Gastroesophageal sphincter (tissue), 4 donors: ENCODE data around the gene PARD3. TPM values are rescaled to one million over a fixed set of nuclear protein-coding genes. Genes with fewer than 3 reads are reported as not detected.

ENCODE experiments used
- ATAC-seq: fragments of 150-250 bp; one replicate; pipeline ENCODE4 v1.9.1; 2016; ENCODE audit warnings: mild to moderate bottlenecking, moderate library complexity
- H3K27ac ChIP-seq, 4 donors: fragments of 200-600 bp; sonication (generic) in 3 of 4; 1 replicate in 3 of 4; 2 replicates in 1 of 4; pipeline ENCODE4 v1.5.1; 2016 to 2019
- H3K27me3 ChIP-seq: fragments of 200-600 bp; sonication (generic); one replicate; pipeline ENCODE4 v1.5.1; 2019
- H3K36me3 ChIP-seq, 2 donors: fragments of 200-600 bp; sonication (generic); one replicate each; pipeline ENCODE4 v1.5.1; 2019; ENCODE audit warnings: control low read depth in 1 of 2
- H3K4me1 ChIP-seq, 3 donors: fragments of 200-600 bp; sonication (generic); 1 replicate in 2 of 3; 2 replicates in 1 of 3; pipeline ENCODE4 v1.5.1; 2016 to 2019; ENCODE audit warnings: control low read depth in 2 of 3
- H3K4me3 ChIP-seq, 2 donors: fragments of 200-600 bp; sonication (generic); one replicate each; pipeline ENCODE4 v1.5.1; 2019; ENCODE audit warnings: mild to moderate bottlenecking in 1 of 2, moderate library complexity in 1 of 2
- H3K9me3 ChIP-seq, 3 donors: fragments of 200-600 bp; sonication (generic); one replicate each; pipeline ENCODE4 v1.5.1; 2017 to 2019; ENCODE audit warnings: control low read depth in 2 of 3
- CTCF ChIP-seq, 4 experiments: fragments of 200-600 bp in 2 of 4; fragments of 450-650 bp in 2 of 4; sonication (generic) in 1 of 4; IDR thresholded peaks; one replicate each; pipeline ENCODE4 v1.5.1; 2017 to 2019; ENCODE audit warnings: antibody characterized with exemption in 4 of 4, mild to moderate bottlenecking in 2 of 4, moderate library complexity in 2 of 4
- EP300 ChIP-seq: sonication (generic); formaldehyde crosslinking; IDR thresholded peaks from one replicate; pipeline ENCODE4 v1.6.1; 2017; ENCODE audit warnings: antibody characterized with exemption, mild to moderate bottlenecking
- POLR2A ChIP-seq, 2 donors: fragments of 450-650 bp; IDR thresholded peaks; one replicate each; pipeline ENCODE4 v1.6.1; 2017; ENCODE audit warnings: antibody characterized with exemption in 2 of 2, mild to moderate bottlenecking in 2 of 2, moderate library complexity in 1 of 2
- POLR2AphosphoS5 ChIP-seq: sonication (generic); formaldehyde crosslinking; IDR thresholded peaks from one replicate; pipeline ENCODE4 v1.6.1; 2017; ENCODE audit warnings: antibody characterized with exemption
- WGBS, 2 donors: methylation state at CpG; one replicate each; pipeline ENCODE4 v1.1.5; 2018; ENCODE audit warnings: low coverage in 1 of 2; 5-methylcytosine and 5-hydroxymethylcytosine counted together
- total RNA-seq, 4 donors: library from RNA; depleted of rRNA; stranded (reverse); fragments of >200 nt; gene quantifications; one replicate each; pipeline ENCODE4 v1.1.0, GENCODE V29; 2016

PARD3 gene
- total RNA-seq, 4 donors from 2014 or later = 101 to 127 (median 115) TPM

- no peak for ATAC-seq
These were observed 12.4 kb downstream of the PARD3 start for GRCh38 chr10:34802692-34803091.

GRCh38 chr10:34801097-34801733 lies 13.9 kb downstream of the PARD3 start:
- H3K9me3 ChIP-seq = no peaks in the 10 kb centered on the region
- H3K4me3 ChIP-seq = no peak overlapping the region
- peaks cover 2 to 51% (median 10%) of the 10 kb centered on the region in 3 donors for H3K4me1 ChIP-seq
- peak overlapping the region in 3 of 4 donors; percentile 9 to 67 (median 48) for H3K27ac ChIP-seq
- no peaks in the 10 kb centered on the region for H3K27me3 ChIP-seq
- 22 to 31% methylated on average over 7 of the region's 7 CpGs for WGBS, 2 donors
- TF ChIP-seq POLR2A (IDR thresholded peaks at IDR 0.05) (no peak), CTCF (IDR thresholded peaks at IDR 0.05) (no peak), POLR2AphosphoS5 (no peak), EP300 (no peak)
- H3K36me3 ChIP-seq = no peaks in the 10 kb centered on the region
- no peak for ATAC-seq

More at GRCh38 chr10:34802692-34803091, 12.4 kb downstream of the PARD3 start:
- no peaks in the 10 kb centered on the region for H3K27me3 ChIP-seq
- WGBS, 2 donors = 86% methylated on average over 5 of the region's 5 CpGs; no CpG with 5 or more reads in 1 of the 2 donors
- no peaks in the 10 kb centered on the region for H3K36me3 ChIP-seq
- no peak overlapping the region for H3K4me3 ChIP-seq
- H3K4me1 ChIP-seq = peaks cover 2 to 50% (median 10%) of the 10 kb centered on the region in 3 donors
- TF ChIP-seq EP300 = no peak
- no peak for TF ChIP-seq POLR2A (IDR thresholded peaks at IDR 0.05)
- no peak for TF ChIP-seq CTCF (IDR thresholded peaks at IDR 0.05)
- no peak for TF ChIP-seq POLR2AphosphoS5
- H3K9me3 ChIP-seq = no peaks in the 10 kb centered on the region
- H3K27ac ChIP-seq = no peak overlapping the region

- Histone ChIP-seq H3K9me3 (no peaks in the 10 kb centered on the region), H3K4me1 (peaks cover 2 to 53% (median 10%) of the 10 kb centered on the region in 3 donors), H3K4me3 (no peak overlapping the region), H3K36me3 (no peaks in the 10 kb centered on the region), H3K27me3 (no peaks in the 10 kb centered on the region), H3K27ac (peak overlapping the region in 3 of 4 donors; percentile 9 to 67 (median 48))
- TF ChIP-seq CTCF (IDR thresholded peaks at IDR 0.05) (no peak), EP300 (no peak), POLR2A (IDR thresholded peaks at IDR 0.05) (no peak), POLR2AphosphoS5 (no peak)
- ATAC-seq = no peak
- WGBS, 2 donors = 17 to 28% methylated on average over 5 of the region's 5 CpGs
These were observed 14.5 kb downstream of the PARD3 start for GRCh38 chr10:34800624-34801023.

- TF ChIP-seq POLR2A (IDR thresholded peaks at IDR 0.05) (no peak), POLR2AphosphoS5 (no peak), EP300 (no peak), CTCF (IDR thresholded peaks at IDR 0.05) (no peak)
- Histone ChIP-seq H3K9me3 (no peaks in the 10 kb centered on the region), H3K27ac (no peak overlapping the region), H3K27me3 (no peaks in the 10 kb centered on the region), H3K4me1 (peaks cover 2 to 65% (median 10%) of the 10 kb centered on the region in 3 donors), H3K36me3 (no peaks in the 10 kb centered on the region), H3K4me3 (no peak overlapping the region)
- no peak for ATAC-seq
- 90 to 94% methylated on average over 2 of the region's 4 CpGs for WGBS, 2 donors
These were observed 16.4 kb downstream of the PARD3 start for GRCh38 chr10:34798654-34799053.

GRCh38 chr10:34797155-34797554 lies 17.9 kb downstream of the PARD3 start:
- Histone ChIP-seq H3K4me1 (peaks cover 2 to 75% (median 15%) of the 10 kb centered on the region in 3 donors), H3K27me3 (no peaks in the 10 kb centered on the region), H3K4me3 (no peak overlapping the region), H3K36me3 (no peaks in the 10 kb centered on the region), H3K27ac (no peak overlapping the region), H3K9me3 (no peaks in the 10 kb centered on the region)
- no peak for ATAC-seq
- 80 to 100% methylated on average over 1 to 4 of the region's 6 CpGs for WGBS, 2 donors
- TF ChIP-seq POLR2A (IDR thresholded peaks at IDR 0.05) = no peak
- TF ChIP-seq CTCF (IDR thresholded peaks at IDR 0.05) = no peak
- TF ChIP-seq POLR2AphosphoS5 = no peak
- TF ChIP-seq EP300 = no peak
